ENCODE data around the gene CDK19.

- TF ChIP-seq ELK1 (IDR thresholded peaks at IDR 0.05; ENCODE audit: low read depth, low read length) = no peak
- no peak for TF ChIP-seq ZNF24 (IDR thresholded peaks at IDR 0.05)
- TF ChIP-seq CREM (IDR thresholded peaks at IDR 0.05; ENCODE audit: low read depth) = no peak
- TF ChIP-seq GABPA (IDR thresholded peaks at IDR 0.05; ENCODE audit: low read depth) = no peak
- TF ChIP-seq NR2C2 (IDR thresholded peaks at IDR 0.05; ENCODE audit: borderline replicate concordance, control insufficient read depth, insufficient read length, low read depth) = no peak
- TF ChIP-seq NFIC (IDR thresholded peaks at IDR 0.05; ENCODE audit: low read depth, low read length) = no peak
- TF ChIP-seq ESRRA (IDR thresholded peaks at IDR 0.05; ENCODE audit: low read length) = no peak
Measured at GRCh38 chr6:110690916-110691315, 124.4 kb downstream of the CDK19 start.

Data from GM12878 (cell line).